Vein endothelial cell (primary cell): ENCODE data around the gene OR1G1. TPM values are rescaled to one million over a fixed set of nuclear protein-coding genes. Genes with fewer than 3 reads are reported as not detected.

Source experiments
- total RNA-seq: library from RNA; depleted of rRNA; stranded (reverse); fragments of >200 nt; gene quantifications from 2 replicates; pipeline ENCODE4 v1.2.3, GENCODE V29; 2012

OR1G1 gene
- not detected in 2 replicates for total RNA-seq

GRCh38 chr17:3127451-3127850 is at the start of gene OR1G1:
TSS of gene OR1G1 (minus strand) at chr17:3127551. CDS start at chr17:3127551, 0 bp downstream.

GRCh38 chr17:3104322-3104721 is 23.0 kb downstream of the OR1G1 start, which contains the start of gene OR1D2:
TSS of gene OR1D2 (minus strand) at chr17:3104422. CDS start at chr17:3092996, 11,426 bp downstream.

Other genes with a start within 250 kb of the OR1G1 start
- gene OR1D5, start 63.9 kb downstream of the OR1G1 start, total RNA-seq: not detected in 2 replicates
- not detected in 2 replicates for gene OR1D2, start 23.1 kb downstream of the OR1G1 start, total RNA-seq
- gene OR1A2, start 70.0 kb upstream of the OR1G1 start, total RNA-seq: not detected in 2 replicates
- not detected in 2 replicates for gene OR1A1, start 80.1 kb upstream of the OR1G1 start, total RNA-seq
- gene OR3A1, start 170.8 kb upstream of the OR1G1 start, total RNA-seq: not detected in 2 replicates